GM10266 (cell line): ENCODE data around the gene NRAS.

ENCODE experiments used
- DNase-seq: peaks from one replicate; pipeline ENCODE4 v3.0.0; 2012; ENCODE audit errors: extremely low spot score
- TF ChIP-seq, protein P1 (sequence below): IDR thresholded peaks from 2 replicates; pipeline ENCODE4 v1.5.1; 2012; ENCODE audit warnings: mild to moderate bottlenecking, low read depth; ENCODE audit not compliant: control insufficient read depth, insufficient read depth; ENCODE audit errors: missing control alignments

NRAS gene

DNA sequence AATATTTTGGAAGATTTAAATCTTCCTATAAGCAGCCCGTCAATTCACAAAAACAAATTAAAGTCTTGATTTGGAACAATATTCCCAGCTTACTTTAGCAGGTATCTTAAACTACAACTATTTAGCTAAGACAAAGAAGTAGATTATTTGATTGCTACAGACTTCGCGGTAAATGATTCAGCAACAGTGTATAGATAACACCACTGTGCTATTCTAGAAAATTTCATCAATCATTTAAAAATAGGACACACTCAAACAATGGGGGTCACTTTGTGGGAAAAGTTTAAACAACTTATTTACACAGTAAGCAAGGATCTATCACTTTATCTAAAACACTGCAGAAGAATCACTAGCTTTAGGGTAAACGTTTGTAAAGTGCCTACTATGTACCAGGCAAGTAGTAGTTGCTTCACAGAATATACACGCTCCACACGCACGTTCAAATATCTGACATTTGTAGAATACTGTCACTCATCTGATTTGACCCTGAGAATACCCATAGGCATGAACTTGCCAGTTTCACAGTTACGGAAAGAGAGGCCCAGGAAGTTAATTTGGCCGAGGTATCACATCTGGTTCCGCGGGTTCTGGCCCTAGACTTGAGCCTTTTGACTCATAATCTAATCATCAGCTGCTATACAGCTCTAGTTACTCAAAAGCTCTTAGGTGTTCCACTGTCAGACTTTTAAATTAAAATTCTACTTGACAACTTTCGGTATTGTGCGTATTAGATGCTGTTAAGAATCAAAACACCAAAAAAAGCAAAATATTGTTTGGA, 47.6 kb downstream of the NRAS start:
- TF ChIP-seq, protein P1, sequence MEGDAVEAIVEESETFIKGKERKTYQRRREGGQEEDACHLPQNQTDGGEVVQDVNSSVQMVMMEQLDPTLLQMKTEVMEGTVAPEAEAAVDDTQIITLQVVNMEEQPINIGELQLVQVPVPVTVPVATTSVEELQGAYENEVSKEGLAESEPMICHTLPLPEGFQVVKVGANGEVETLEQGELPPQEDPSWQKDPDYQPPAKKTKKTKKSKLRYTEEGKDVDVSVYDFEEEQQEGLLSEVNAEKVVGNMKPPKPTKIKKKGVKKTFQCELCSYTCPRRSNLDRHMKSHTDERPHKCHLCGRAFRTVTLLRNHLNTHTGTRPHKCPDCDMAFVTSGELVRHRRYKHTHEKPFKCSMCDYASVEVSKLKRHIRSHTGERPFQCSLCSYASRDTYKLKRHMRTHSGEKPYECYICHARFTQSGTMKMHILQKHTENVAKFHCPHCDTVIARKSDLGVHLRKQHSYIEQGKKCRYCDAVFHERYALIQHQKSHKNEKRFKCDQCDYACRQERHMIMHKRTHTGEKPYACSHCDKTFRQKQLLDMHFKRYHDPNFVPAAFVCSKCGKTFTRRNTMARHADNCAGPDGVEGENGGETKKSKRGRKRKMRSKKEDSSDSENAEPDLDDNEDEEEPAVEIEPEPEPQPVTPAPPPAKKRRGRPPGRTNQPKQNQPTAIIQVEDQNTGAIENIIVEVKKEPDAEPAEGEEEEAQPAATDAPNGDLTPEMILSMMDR, result no peak
- no peak for DNase-seq

DNA sequence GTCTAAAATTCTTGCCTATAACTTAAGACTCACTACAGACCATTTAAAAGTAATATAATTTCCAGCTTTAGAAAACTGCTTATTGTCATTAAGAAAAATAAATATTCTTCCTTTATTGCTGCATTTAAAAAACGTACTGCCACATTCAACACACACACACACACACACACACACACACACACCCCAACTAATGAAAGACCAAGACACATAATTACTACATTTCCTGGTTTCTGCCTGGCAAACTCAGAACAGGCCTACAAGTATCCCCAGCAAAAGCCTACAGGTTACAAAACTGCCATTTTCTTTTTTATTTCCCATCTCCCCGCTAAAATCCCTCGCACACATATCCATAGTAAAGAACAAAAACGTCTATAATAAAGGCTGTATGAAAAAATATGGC, 48.2 kb downstream of the NRAS start:
- TF ChIP-seq, protein P1, result no peak
- no peak for DNase-seq

DNA sequence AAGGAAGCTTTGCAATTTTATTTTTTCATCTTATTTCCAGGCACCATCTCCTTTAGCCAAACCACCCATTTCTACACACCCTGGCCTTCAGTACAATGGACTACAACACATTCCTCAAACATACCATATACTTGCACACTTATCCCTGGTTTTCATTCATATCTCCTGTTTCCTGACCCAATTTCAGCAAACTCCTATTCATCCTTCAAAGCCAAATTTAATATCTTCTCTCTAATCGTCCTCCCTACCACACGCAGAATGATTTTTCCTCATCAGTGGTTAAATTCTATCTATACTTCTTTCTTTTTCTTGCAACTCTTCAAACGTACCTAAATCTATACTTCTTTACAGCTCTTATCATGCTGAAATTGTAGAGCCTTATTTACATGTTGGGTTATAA, 49.6 kb downstream of the NRAS start:
- no peak for DNase-seq
- TF ChIP-seq, protein P1, result no peak

DNA sequence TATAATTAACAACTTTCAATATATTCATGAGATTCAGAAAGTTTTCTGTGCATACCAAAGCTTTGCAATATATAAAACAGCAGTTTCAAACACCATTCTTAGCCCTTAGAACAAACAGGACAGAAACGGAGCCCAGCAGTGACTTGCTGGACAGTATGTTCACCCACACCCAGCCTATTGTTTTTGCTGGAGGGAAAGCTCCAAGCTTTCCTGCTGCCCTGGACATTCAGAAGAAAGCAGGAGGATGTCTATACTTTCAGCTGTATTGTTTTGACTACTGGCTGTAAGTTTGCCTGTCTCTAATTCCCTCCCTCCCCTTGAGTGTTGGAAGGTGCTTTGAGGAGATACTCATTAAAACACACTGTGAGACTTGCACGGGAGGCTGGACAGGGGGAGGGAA, 56.3 kb downstream of the NRAS start:
- TF ChIP-seq, protein P1, result no peak
- DNase-seq, result no peak
